Suppressor macrophage treated with lipopolysaccharide for 1 hour (primary cell): ENCODE data around the gene HUNK.

Source experiments
- DNase-seq, 3 donors: peaks; one replicate each; pipeline ENCODE4 v3.0.0-alpha.2; 2020 to 2022

The HUNK gene

DNA sequence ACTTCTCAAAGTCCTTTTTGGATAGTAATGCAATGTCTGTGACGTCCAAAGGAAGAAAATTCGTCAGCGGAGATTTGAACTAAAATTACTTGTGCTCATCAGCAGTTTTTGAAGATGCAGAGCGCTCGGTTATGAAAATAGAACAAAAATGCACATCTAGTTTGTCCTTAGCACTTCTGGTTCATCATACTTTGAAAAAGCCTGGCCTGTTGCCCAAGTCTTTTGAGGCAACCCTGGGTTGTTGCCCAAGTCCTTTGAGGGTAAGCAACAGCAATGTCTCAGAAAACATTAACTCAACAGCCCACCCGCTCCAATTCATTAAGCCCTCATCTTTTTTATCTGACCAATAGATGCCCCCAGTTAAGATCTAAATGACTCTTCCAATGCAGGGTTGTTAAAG, 91.9 kb downstream of the HUNK start:
- no peak for DNase-seq

GRCh38 chr21:31967334-31967733, 94.5 kb downstream of the HUNK start:
- no peak for DNase-seq

- DNase-seq = no peak
Observed at GRCh38 chr21:31972622-31973021, 99.8 kb downstream of the HUNK start.

DNA sequence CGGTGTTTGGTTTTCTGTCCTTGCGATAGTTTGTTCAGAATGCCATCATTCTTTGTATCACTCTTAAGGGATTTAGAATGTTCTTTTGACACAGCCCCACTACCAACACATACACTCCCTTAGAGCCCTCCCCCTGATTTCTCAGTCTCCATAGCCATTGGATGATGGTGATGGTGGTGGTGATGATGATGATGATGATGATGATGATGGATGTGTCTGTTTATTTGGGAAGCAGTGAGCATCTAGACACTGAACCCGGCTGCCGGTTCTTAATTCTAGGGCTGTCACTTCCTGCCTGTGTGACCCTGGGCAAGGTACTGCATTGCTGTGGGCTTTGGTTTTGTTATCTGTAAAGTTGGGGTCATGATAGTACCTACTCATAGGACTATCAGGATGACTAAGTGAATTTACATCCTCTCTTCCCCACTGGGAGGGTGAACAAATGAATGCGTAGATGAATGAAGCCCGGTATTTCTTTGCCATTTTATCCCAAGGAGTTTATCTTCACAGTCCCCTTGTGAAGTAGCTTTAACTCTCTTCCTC, 100.7 kb downstream of the HUNK start:
- DNase-seq = no peak

- no peak for DNase-seq
Observed at GRCh38 chr21:31974454-31974985, 101.7 kb downstream of the HUNK start.

- DNase-seq = no peak
Observed at GRCh38 chr21:31975491-31975890, 102.7 kb downstream of the HUNK start.

GRCh38 chr21:31977816-31978215, 105.0 kb downstream of the HUNK start:
- DNase-seq = no peak

- DNase-seq = no peak
Observed at GRCh38 chr21:31983120-31983519, 110.3 kb downstream of the HUNK start.

GRCh38 chr21:31983554-31983953, 110.7 kb downstream of the HUNK start:
- no peak for DNase-seq

- no peak for DNase-seq
Observed at GRCh38 chr21:31985398-31985797, 112.6 kb downstream of the HUNK start.

DNA sequence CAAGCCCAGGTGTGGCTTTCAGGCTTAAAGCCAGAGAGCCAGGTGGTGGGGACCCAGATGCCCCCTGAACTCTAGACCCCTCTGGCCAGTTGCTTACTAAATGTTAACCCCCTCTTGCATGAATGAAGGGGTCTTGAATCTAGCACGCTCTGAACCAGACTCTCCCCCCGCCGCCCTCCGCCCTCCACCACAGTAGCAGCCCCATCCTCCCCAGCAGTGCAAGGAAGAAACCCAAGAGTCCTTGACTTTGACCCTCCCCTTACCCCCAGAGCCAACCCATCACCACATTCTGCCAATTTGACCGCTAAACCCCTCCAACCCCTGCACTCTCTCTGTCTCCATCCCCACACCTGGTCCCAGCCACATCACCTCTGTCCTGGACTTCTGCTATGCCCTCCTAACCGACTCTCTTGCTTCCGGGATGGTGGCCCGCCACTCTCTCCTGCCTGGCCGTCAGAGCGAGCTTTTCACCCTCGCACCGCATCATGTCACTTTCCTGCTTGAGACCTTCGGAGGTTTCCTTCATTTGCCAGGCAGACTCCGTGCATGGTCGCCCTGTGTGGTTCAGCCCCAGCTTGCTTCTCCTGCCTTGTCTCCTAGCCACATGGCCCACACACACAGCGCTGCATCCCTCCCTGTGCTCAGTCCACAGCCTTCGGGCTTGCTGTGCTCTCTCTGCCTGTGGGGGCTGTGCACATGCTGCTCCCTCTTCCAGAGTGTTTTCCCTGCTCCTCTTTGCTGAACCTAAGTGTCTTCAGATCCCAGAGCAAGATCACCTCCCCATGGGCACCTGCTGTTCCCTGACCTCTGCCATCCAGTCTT, 113.4 kb downstream of the HUNK start:
- DNase-seq = no peak

DNA sequence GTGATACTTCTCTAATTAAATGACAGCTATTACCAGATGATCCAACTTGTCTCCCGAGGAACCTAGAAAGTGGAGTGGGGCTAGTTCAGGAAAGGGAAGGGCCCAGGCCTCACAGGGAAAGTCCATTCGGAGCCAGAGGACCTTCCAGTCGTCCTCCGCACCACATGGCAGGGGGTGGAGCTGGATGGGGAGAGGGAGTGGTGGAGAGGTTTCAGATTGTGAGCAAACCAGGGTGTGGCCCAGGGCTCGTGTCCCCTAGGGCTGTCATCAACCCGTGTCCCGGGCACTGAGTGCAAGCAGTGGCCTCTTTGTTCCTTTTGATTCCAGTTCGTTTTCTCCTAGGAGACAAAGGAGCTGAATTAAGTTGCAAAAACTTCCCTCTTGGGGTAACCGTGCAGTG, 114.9 kb downstream of the HUNK start:
- DNase-seq = no peak

DNA sequence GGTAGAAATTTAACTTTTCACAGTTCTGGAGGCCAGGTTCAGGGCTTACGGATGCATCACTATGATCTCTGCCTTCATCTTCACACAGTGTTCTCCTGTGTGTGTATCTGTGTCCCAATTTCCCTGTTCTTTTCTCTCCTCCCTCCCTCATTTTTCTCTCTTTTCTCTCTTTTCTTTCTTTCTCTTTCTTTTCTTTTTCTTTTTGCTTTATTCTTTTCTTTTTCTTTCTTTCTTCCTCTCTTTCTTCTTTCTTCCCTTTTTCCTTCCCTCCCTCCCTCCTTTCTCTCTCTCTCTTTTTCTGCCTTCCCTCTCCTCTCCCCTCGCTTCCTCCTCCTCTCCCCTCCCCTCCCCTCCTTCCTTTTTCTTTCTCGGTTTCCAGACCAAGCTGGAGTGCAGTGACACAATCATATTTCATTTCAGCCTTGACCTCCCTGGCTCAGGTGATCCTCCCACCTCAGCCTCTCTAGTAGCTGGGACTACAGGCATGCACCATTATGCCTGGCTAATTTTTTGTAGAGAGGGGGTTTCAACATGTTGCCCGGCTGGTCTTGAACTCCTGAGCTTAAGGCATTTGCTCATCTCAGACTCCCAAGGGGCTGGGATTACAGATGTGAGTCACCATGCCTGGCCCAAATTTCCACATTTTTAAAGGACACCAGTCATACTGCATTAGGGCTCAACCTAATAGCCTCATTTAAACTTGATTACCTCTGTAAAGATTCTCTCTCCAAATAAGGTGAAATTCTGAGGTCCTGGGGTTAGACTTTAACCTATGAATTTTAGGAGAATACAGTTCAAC, 115.9 kb downstream of the HUNK start:
- peak in 1 of 3 donors; percentile 1 for DNase-seq

DNA sequence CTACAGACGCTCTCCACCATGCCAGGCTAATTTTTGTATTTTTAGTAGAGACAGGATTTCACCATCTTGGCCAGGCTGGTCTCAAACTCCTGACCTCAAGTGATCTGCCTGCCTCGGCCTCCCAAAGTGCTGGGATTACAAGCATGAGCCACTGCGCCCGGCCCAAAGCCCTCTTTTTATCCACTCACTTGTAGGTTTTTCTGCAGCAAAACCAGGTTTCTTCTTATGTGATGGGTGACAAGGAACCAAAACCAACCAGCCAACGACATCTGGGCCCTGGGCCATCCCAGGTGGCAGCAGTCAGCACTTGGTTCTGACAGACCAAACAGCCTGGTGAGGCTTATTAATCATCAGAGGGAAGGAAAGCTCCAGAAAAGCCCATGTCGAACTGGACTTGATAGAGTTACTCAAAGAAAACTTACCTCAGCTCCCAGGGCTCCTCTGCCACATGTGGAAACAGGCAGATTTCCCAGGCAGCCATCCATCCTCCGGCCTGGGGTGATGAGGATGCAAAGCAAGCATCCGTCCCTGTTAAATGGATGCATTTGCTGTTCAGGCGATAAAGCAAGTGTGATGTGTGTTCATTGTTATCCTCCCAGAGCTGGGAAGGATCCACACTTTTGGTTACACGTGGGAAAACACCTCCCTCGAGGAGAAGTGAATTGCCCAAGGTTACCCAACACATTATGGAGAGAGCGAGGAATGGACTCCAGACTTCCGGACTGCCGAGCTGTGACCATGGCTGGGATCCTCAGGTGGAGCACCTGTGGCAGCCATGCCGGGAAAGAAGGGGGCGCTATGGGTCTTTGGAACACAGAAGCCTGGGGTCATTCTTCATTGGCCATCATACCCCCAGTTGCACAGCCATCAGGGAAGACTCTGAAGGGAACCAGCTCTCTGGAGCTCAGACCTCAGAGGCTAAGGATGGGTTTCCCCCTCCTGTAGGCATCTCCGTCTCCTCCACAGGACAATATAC, 118.8 kb downstream of the HUNK start:
- no peak for DNase-seq

GRCh38 chr21:31992391-31992790, 119.6 kb downstream of the HUNK start:
- DNase-seq = no peak

DNA sequence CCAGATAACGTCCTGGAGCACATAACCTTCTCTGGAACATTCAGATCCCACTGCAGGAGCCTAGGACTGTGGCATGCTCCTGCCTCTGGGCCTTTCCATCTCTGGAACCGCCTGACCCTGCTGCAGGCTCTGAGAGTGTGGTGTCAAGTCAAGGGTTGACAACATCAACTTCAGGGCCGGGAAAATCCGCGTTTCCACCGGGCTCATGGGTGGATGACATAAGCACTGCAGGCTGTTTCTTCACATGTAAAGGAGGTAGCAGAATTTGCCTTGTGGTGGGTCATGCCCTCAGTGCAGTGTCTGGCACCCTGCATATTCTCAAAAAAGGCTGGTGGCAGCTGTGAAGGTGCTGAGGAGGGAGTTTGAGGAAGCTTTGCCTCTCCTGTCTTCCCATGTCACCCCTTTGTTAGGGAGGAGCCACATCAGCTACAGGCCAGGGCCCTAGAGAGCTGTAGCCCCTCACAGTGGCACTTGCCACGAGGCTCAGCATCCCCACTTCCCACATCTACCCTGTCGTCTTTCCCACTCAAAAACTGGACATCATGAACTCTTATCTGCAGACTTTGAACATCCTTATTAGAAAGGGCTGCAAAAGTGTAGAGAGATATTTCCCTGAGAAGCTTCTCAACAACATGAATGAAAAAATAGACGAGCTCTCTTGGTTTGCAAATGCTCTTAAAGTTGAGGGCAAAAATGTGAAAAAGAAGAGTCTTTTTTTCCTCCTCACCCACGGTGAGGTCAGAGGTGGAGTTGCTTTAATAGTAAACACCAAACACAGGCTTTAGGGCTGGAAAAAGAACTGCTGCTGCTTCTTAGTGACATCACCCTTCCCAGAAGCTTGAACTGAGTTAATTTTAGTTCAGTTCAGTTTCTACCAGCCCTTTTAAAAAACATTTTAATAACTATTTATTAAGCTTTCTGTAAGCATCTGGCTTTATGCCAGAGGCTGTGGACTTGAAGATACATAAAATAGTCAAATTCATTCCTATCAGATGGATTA, 121.3 kb downstream of the HUNK start:
- DNase-seq = no peak

DNA sequence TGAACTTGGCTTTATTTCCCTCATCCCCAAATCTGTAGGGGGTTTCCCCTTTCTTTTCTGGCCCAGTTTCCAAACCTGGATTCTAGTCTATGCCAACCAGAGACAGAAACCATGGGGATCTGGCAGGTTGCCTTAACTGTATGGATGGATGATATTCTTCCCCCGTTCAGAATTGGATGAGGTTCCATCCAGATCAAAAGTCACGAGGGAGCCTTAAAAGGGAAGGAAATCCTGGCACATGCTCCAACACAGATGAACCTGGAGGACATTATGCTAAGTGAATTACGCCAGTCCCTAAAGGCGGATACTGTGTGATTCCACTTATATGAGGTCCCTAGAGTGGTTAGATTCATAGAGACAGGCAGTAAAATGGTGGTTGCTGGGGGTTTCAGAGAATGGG, 124.4 kb downstream of the HUNK start:
- DNase-seq = no peak

DNA sequence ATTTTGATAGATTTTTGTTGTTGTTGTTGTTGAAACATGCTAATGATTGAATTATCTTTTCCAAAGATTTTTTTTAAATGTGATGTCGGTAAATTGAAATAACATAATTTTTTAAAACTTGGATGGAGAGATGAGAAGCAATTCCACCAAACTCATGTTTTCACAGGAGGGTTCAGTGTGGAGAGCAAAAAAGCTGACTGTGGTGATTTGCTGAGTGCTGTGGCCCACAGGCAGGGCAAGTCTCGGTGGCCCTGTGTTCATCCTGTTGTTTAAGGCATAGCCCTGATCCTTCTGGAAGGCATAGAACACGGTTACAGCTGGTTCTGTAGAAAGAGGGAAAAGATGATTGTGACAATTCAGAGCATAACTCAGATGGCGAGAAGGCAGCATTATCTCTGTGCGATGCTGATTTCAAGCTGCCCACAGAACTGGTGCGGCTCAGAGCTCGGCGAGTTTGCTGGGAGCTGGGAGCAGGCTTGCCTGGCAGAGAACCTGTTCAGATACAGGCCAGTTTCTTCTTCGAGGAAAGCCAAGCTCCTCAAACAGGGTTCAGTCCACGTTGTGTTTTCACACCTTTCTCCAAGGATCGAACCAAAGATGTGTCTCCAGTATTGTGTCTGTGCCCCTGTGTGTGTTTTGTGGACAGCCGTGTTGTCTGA, 127.1 kb downstream of the HUNK start:
- no peak for DNase-seq

- DNase-seq = no peak
Observed at GRCh38 chr21:32001390-32001789, 128.6 kb downstream of the HUNK start.

GRCh38 chr21:32003411-32003810, 130.6 kb downstream of the HUNK start:
- DNase-seq = no peak

DNA sequence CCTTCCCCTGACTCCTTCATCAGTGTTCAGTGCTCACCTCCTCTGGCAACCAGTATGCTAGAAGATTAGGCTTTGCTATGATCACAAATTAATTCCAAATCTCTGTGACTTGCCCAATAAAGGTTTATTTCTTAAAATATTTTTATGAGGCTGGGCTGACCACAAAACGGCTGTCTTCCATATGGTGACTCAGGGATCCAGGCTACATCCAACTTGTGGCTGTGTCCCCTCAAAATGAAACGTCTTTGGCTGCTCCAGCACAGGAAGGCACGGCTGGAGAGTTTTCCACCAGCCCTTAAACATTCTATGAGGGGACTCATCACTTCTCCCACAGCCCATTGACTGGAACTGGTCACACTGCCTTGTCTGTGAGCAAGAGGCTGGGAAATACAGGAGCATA, 131.5 kb downstream of the HUNK start:
- DNase-seq = no peak
